NCI-H2171 treated with DMSO at 0.1 percent for 48 hours (cell line): ENCODE results near the gene HIVEP2.

Source experiments
- DNase-seq: peaks from one replicate; lab custom pipeline; 2025; lab: John Stamatoyannopoulos, UW

The HIVEP2 gene

GRCh38 chr6:142946181-142946923, 1.4 kb upstream of the HIVEP2 start:
- DNase-seq, result peak; percentile 94

DNA sequence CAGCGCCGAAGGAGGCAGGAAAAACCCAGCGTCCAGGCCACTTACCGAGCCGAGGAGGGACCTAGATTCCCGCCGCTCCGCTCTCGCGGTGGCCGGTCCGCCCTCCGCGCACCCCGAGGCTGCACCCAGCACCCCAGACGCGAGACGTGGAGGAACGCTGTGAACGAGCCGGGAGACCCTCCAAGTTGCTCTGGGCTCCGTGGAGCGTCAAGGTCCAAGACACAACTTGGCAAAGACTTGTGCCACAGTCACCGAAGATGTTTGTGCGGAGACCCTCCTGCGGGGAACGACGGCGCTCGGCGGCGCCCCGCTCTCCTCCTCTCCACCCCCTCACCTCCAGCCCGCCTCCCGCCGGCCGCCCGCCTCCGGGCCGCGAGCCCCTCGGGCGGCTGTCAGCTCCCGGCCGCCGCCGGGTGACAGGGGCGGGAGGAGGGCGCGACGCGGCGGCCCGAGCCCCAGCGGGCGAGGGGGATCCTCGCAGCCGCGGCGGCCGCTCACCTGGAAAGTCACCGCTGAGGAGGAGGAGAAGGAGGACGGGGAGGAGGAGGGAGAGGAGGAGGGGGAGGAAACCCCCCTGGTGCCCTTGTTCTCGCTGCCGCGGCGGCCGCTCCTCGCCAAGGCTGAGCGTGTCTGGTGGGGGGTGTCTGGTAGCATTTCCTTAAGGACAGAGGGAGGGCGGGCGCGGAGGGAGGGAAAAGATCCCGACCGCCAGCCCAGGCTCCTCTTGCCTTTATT, 637 bp upstream of the HIVEP2 start:
- peak; percentile 66 for DNase-seq

DNA sequence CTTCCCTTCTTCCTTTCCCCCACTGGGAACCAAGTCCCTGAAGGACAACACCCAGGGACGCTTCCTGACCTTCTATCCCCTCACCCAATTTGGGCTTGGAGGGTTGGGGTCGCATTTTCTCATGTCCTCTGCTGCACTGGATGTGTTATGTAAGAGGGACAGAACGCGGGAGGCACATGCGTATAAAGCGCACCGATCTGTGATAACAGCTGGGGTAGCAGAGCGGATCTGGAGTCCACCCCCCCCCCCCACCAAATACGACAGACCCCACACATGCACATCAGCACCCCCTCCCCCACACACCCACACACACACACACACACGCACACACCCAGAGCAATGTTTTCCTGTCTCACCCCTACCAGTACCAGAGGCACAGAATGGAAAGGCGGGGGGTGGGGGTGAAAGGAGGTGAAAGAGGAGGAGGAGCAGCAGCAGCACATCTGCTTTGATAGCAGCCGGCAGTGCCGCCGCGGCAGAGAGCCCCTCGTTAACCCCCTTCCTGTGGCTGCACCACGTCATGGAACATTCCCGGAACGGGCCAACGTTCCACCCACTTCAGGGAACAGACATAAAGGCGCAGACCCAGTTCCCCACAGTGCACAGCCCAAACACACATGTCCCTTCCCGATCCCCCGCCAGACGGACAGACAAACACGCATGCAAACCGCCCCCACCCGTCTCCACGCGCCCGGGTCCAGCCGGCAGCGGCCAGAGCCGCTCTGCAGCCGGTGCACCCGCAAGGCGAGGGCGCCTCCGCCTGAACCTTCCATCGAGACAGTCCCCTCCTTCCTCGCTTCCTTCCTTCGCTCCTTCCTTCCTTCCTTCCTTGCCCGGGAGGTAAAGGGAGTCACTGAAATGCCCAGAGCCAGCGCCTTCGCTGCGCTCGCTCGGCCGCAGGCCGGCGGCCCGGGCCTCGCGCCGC, 590 bp downstream of the HIVEP2 start:
- peak; percentile 80 for DNase-seq

DNA sequence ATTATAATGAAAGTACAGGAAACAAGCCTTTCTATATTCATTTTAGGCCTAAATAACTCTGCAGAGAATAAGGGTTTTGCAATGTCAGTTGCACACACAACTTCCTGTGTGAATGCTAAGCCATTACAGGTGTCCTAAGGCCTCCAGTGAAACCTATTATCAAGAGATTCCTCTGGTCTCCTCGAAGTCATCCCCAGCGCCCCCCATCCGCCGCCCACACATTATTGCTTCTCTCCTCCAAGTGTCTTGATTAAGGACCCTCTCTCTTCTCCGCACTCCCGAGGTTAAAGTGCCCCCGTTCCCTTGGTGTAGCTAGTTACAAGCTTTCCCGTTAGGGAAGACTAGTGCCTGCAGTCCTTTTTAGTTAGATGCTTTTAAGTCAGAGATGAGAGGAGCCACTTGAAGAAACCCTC, 1.3 kb downstream of the HIVEP2 start:
- no peak for DNase-seq

- peak; percentile 24 for DNase-seq
Observed at GRCh38 chr6:142942805-142943227, 2.2 kb downstream of the HIVEP2 start.

DNA sequence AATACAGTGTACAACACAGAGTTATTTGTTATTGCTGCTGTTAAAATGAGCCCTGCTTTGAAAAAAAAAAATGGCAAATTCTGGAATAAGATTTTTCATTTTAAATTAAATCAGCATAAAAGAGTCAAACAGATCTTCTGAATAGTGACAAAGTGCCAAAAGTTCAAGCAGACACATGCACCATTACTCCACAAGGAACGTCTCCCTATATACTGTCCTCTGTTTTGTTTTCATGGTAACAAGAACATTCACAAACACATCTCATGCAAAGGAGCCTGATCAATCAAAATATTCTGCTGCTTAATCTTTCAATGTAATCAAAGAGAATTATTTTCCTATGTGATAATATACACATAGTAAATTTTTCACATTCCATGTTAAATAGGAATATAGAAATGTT, 2.7 kb downstream of the HIVEP2 start:
- no peak for DNase-seq

DNA sequence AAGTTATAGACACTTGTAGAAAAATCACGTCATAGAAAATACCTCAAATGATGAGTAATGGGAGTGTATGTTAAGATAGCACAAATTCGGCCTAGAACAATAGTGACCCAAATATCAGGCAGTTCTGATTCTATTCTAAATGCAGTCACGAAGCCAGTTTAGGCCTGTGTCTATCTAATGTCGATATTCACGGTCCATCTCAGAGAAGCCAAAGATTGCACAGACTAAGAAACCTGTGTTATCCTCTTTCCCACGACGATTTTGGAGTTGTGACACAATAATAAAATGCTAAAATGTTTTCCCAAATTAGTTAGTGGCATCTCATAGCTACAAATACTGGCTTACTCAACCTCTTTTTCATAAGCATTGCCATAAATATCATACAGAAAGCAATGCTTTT, 4.0 kb downstream of the HIVEP2 start:
- DNase-seq, result no peak

GRCh38 chr6:142940487-142940886, 4.5 kb downstream of the HIVEP2 start:
- DNase-seq, result no peak

DNA sequence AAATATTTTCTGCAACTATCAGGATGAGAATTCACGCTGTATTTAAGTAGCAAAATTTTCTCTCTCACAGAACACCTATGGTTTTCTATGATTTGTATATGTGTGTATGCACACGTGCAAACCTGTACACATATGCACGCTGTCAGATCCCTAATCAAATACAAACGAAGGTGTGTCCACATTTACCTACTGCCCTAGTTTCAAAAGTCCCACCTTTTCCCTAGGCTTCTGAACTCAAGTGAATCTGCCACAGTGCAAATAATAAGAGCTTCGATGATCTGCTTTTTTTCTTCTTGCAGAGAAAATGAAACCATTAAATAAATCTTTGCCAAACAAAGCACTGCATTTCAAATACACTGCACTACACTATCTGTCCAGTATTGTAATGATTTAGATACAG, 6.5 kb downstream of the HIVEP2 start:
- no peak for DNase-seq

DNA sequence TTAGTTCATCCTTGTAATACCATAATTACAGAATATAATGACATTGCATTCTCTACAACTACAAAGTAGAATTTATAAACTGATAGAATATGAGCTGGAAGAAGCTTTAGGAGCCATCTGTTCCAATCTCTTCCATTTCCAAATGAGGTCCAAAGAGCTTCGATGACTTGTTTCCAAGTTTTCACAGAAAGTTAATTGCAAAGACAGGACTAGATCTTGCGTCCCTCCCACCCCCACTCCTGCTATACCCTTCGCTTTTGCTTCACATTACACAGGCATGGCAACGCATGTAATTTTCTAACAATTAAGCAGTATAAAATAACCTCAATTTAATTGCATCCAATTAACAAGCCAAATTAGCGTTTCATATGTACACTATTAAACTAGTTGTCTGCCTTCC, 7.0 kb downstream of the HIVEP2 start:
- DNase-seq, result no peak

GRCh38 chr6:142935553-142936517, 9.1 kb downstream of the HIVEP2 start:
- no peak for DNase-seq

GRCh38 chr6:142934599-142934998, 10.4 kb downstream of the HIVEP2 start:
- no peak for DNase-seq

- DNase-seq, result no peak
Observed at GRCh38 chr6:142934106-142934505, 10.9 kb downstream of the HIVEP2 start.

- DNase-seq, result no peak
Observed at GRCh38 chr6:142933701-142934100, 11.3 kb downstream of the HIVEP2 start.

GRCh38 chr6:142932889-142933288, 12.1 kb downstream of the HIVEP2 start:
- no peak for DNase-seq

DNA sequence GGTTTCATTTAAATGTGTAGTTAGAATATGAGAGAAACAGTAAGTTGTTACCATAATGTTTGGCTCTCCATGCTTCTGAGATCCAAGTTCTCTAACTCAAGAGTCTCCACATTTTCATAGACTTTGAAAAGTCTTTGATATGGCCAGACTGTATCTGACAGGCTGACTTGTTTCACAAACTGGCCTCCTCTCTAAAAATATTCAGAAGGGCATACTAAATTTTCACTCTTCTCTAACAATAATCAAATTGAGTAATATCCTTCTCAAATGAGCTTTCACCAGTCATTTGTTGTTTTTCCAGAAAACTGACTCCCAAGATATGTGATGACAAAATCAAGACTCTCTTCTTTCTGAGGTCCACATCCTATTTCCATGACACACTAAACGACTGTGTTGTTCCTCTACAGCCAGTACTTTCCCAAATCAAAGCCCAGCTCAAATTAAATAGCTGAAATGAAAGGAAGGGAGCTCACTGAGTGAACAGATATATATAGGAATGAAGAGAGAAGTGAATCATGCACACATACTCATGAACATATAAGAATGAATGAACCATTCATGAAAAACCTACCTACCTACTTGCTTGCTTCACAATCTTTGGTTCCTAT, 15.1 kb downstream of the HIVEP2 start:
- DNase-seq, result no peak

DNA sequence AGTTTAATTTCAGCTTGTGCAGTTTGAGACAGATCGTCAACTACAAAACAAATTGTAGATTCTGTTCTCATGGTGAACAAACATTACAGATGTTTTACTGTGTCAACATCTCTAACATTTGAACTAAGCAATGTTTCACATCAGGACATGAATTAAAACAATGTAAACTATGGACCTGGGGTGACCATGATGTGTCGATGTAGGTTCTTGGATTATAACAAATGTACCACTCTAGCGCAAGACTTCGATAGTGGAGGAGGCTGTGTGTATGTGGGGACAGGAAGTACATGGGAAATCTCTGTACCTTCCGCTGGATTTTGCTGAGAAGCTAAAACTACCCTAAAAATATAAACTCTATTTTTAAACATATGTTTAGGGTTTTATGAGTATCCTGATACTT, 17.1 kb downstream of the HIVEP2 start:
- DNase-seq, result no peak

DNA sequence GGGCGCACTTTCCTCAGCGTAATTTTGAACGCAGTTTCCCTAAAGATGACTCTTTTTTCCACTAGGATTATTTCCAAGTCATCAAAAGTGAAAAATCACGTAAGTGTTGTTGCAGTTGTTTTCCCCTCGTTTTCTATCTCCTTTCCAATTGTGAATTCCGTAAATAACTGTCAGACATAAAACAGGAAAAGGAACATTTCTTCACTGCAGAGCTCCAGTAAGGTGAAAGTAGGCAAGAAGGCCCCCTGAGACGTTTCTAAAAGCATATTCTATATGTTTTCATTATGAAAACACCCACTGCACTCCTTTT, 17.8 kb downstream of the HIVEP2 start:
- DNase-seq, result no peak

DNA sequence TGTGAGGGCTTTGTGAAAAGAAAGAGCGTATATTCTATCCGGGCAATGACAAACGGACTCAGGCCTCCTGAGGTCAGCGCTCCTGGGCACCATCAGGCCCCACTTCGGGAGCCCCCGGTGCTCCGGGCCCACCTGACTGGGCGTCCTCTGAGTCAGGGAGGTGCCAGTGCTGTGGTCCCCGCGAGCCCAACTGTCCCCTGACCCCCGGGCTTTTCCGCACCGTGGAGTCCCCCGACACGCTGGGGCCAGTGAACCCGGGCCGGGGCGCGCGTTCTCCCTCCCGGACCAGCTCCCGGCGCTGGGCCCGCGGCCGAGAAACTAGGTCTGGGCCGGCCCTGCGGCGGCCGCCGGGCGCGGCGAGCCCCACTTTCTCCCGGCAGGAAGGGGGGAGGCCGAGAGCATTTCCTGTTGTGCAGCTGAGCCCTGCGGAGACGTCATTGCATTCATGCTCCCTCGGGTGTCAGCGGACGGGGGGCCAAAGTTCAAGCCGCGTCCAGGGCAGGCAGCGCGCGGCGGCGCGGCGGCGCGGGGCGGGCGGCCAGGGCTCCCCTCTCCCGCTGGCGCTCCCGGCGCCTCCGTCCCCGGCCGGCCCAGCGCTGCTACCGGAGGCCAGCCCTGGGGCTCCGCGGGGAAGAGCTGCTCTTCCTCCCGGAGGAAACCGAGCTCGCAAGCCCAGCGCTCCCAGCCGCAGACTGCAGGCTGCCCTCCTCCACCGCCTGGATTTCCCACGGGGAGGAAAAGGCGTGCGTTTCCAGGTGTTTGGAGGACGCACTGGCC, 18.3 kb downstream of the HIVEP2 start:
- peak; percentile 52 for DNase-seq

GRCh38 chr6:142926177-142926493, 18.8 kb downstream of the HIVEP2 start:
- no peak for DNase-seq
